A549 (cell line): ENCODE results near the gene ITIH4. TPM values are rescaled to one million over a fixed set of nuclear protein-coding genes. Genes with fewer than 3 reads are reported as not detected.

Experiments used
- ATAC-seq, 2 experiments: fragments of 200-7000 bp in 1 of 2; fragments of >200 bp in 1 of 2; cut with Nextera tagmentation in 1 of 2; cut with Tn5 transposase in 1 of 2; 3 replicates each; pipeline versions ENCODE4 v1.8.0 to v1.9.1; 2018 to 2020; ENCODE audit warnings: mild to moderate bottlenecking in 1 of 2, moderate library complexity in 1 of 2
- CTCF ChIA-PET: fragments of 300-600 bp; sonication (Branson Sonifier 250); formaldehyde crosslinking; extraction: SDS; loops from one replicate; lab custom pipeline; 2021; ENCODE audit warnings: antibody characterized with exemption, inconsistent platforms; lab: Yijun Ruan, JAX
- POLR2A ChIA-PET: fragments of 350-600 bp; formaldehyde crosslinking; extraction: SDS; loops from one replicate; lab custom pipeline; 2021; ENCODE audit warnings: antibody characterized with exemption, inconsistent platforms; lab: Yijun Ruan, JAX
- DNase-seq, 2 experiments: peaks; one replicate each; pipeline versions ENCODE4 v3.0.0 to v3.0.0-alpha.2; 2011 to 2016; ENCODE audit warnings: low read depth in 1 of 2, low spot score in 1 of 2
- FAIRE-seq: peaks from 2 replicates; lab custom pipeline; 2011; peaks lifted over from hg19 to GRCh38; lab: Jason Lieb, UNC
- H3K27ac ChIP-seq, 2 experiments: fragments of >200 bp; sonication (Bioruptor Twin); formaldehyde crosslinking; 3 replicates each; pipeline ENCODE4 v1.5.1; 2016 to 2017
- H3K4me1 ChIP-seq: fragments of >200 bp; sonication (Bioruptor Twin); formaldehyde crosslinking; 3 replicates; pipeline ENCODE4 v1.6.1; 2016
- H3K4me2 ChIP-seq: fragments of >200 bp; sonication (Bioruptor Twin); formaldehyde crosslinking; 3 replicates; pipeline ENCODE4 v1.6.1; 2016
- H3K4me3 ChIP-seq: fragments of >200 bp; sonication (Bioruptor Twin); formaldehyde crosslinking; 3 replicates; pipeline ENCODE4 v1.5.1; 2016
- H3K9me3 ChIP-seq: fragments of >200 bp; sonication (Bioruptor Twin); formaldehyde crosslinking; 3 replicates; pipeline ENCODE4 v1.6.1; 2016
- BHLHE40 ChIP-seq: IDR thresholded peaks from 2 replicates; pipeline ENCODE4 v1.6.1; 2012; ENCODE audit warnings: low read depth, low read length, inconsistent platforms
- CBX8 ChIP-seq: fragments of 200-600 bp; sonication (generic); IDR thresholded peaks from 2 replicates; pipeline ENCODE4 v1.6.1; 2016
- CEBPB ChIP-seq, 2 experiments: fragments of >200 bp in 1 of 2; sonication (Bioruptor Twin) in 1 of 2; formaldehyde crosslinking in 1 of 2; IDR thresholded peaks; 2 replicates each; pipeline ENCODE4 v1.6.1; 2012 to 2016
- CHD4 ChIP-seq: fragments of 200-600 bp; sonication (generic); IDR thresholded peaks from 2 replicates; pipeline ENCODE4 v1.6.1; 2016; ENCODE audit warnings: antibody characterized with exemption, mild to moderate bottlenecking, borderline replicate concordance
- EP300 ChIP-seq, 2 experiments: fragments of >200 bp; sonication (Bioruptor Twin); formaldehyde crosslinking; IDR thresholded peaks; 2 replicates in 1 of 2; 3 replicates in 1 of 2; pipeline ENCODE4 v1.6.1; 2016 to 2017
- ESRRA ChIP-seq: fragments of 150-350 bp; IDR thresholded peaks from 2 replicates; pipeline ENCODE4 v1.6.1; 2014; ENCODE audit warnings: mild to moderate bottlenecking, low read length, borderline replicate concordance
- FOSB ChIP-seq: fragments of 250-450 bp; sonication (Bioruptor Pico); IDR thresholded peaks from 2 replicates; pipeline ENCODE4 v1.5.0; 2020; ENCODE audit warnings: mild to moderate bottlenecking, moderate library complexity
- GATA3 ChIP-seq: IDR thresholded peaks from 2 replicates; pipeline ENCODE4 v1.6.1; 2012; ENCODE audit warnings: borderline replicate concordance
- HDAC2 ChIP-seq: fragments of 200-600 bp; sonication (generic); IDR thresholded peaks from 2 replicates; pipeline ENCODE4 v1.6.1; 2016
- HOXA7 ChIP-seq: fragments of 250-450 bp; sonication (Bioruptor Pico); IDR thresholded peaks from 2 replicates; pipeline ENCODE4 v1.5.0; 2020; ENCODE audit warnings: mild to moderate bottlenecking, moderate library complexity
- HOXB5 ChIP-seq: fragments of 250-450 bp; sonication (Bioruptor Pico); IDR thresholded peaks from 2 replicates; pipeline ENCODE4 v1.5.0; 2020; ENCODE audit warnings: mild to moderate bottlenecking, moderate library complexity
- JUN ChIP-seq, 2 experiments: fragments of >200 bp; sonication (Bioruptor Twin); formaldehyde crosslinking; IDR thresholded peaks; 2 replicates in 1 of 2; 3 replicates in 1 of 2; pipeline ENCODE4 v1.6.1; 2016 to 2017
- MAFK ChIP-seq: fragments of 450-650 bp; IDR thresholded peaks from 2 replicates; pipeline ENCODE4 v1.6.1; 2014; ENCODE audit not compliant: partially characterized antibody
- MAZ ChIP-seq: fragments of 150-350 bp; IDR thresholded peaks from 2 replicates; pipeline ENCODE4 v1.6.1; 2014; ENCODE audit warnings: antibody characterized with exemption, low read depth, low read length, borderline replicate concordance
- NFE2L2 ChIP-seq: fragments of 150-350 bp; conservative IDR thresholded peaks from 2 replicates; pipeline ENCODE4 v1.6.1; 2014; ENCODE audit warnings: low read length
- NR3C1 ChIP-seq: fragments of >200 bp; sonication (Bioruptor Twin); formaldehyde crosslinking; IDR thresholded peaks from 3 replicates; pipeline ENCODE4 v1.6.1; 2017
- PHF8 ChIP-seq: fragments of 200-600 bp; sonication (generic); IDR thresholded peaks from 2 replicates; pipeline ENCODE4 v1.6.1; 2016; ENCODE audit warnings: low read depth, mild to moderate bottlenecking, antibody characterized with exemption, moderate library complexity, borderline replicate concordance
- POLR2AphosphoS2 ChIP-seq: conservative IDR thresholded peaks from 2 replicates; pipeline ENCODE4 v1.6.1; 2012; ENCODE audit warnings: low read length, improper control_type of control experiment, inconsistent platforms
- RAD21 ChIP-seq, 2 experiments: fragments of >200 bp in 1 of 2; sonication (Bioruptor Twin) in 1 of 2; formaldehyde crosslinking in 1 of 2; IDR thresholded peaks in 1 of 2; conservative IDR thresholded peaks in 1 of 2; 2 replicates in 1 of 2; 3 replicates in 1 of 2; pipeline ENCODE4 v1.6.1; 2012 to 2018; ENCODE audit warnings: inconsistent platforms in 1 of 2
- RARB ChIP-seq: fragments of 250-450 bp; sonication (Bioruptor Pico); IDR thresholded peaks from 2 replicates; pipeline ENCODE4 v1.8.0; 2021; ENCODE audit warnings: mild to moderate bottlenecking, moderate library complexity
- RFX5 ChIP-seq: fragments of 450-650 bp; IDR thresholded peaks from 2 replicates; pipeline ENCODE4 v1.7.1; 2014; ENCODE audit warnings: antibody characterized with exemption, mild to moderate bottlenecking, moderate library complexity
- SMC3 ChIP-seq: fragments of >200 bp; sonication (Bioruptor Twin); formaldehyde crosslinking; IDR thresholded peaks from 3 replicates; pipeline ENCODE4 v1.6.1; 2018; ENCODE audit warnings: inconsistent platforms
- TFCP2L1 ChIP-seq: fragments of 250-450 bp; sonication (Bioruptor Pico); IDR thresholded peaks from 2 replicates; pipeline ENCODE4 v1.5.0; 2021; ENCODE audit warnings: mild to moderate bottlenecking
- WGBS: methylation state at CpG from one replicate; pipeline ENCODE4 v1.1.6; 2017; ENCODE audit errors: missing lambda C conversion rate; 5-methylcytosine and 5-hydroxymethylcytosine counted together
- polyA plus RNA-seq, 4 experiments: library from polyadenylated mRNA; depleted of rRNA in 3 of 4; stranded (reverse); fragments of >200 nt; fragmentation: RNase III in 1 of 4; extraction: RNeasy Plus Mini Kit Qiagen cat#74134 plus additional on column Dnase treatment in 1 of 4; gene quantifications; 2 replicates in 3 of 4; 3 replicates in 1 of 4; pipeline ENCODE4 v1.2.3, GENCODE V29; 2011 to 2017
- TF ChIP-seq, protein P1 (sequence below): fragments of >200 bp; sonication (Bioruptor Twin); formaldehyde crosslinking; IDR thresholded peaks from 2 replicates; pipeline ENCODE4 v1.6.1; 2016
- TF ChIP-seq, protein P2 (sequence below): fragments of 150-350 bp; IDR thresholded peaks from 2 replicates; pipeline ENCODE4 v1.6.1; 2014; ENCODE audit warnings: low read depth, mild to moderate bottlenecking, low read length
- TF ChIP-seq, protein P3 (sequence below): IDR thresholded peaks from 2 replicates; pipeline ENCODE4 v1.6.1; 2012; ENCODE audit warnings: low read depth, borderline replicate concordance
- TF ChIP-seq, protein P4 (sequence below): fragments of 250-450 bp; sonication (Bioruptor Pico); IDR thresholded peaks from 2 replicates; pipeline ENCODE4 v1.5.0; 2021; ENCODE audit warnings: mild to moderate bottlenecking, moderate library complexity, borderline replicate concordance
- TF ChIP-seq, protein P5 (sequence below): IDR thresholded peaks from 2 replicates; pipeline ENCODE4 v1.6.1; 2012

Gene ITIH4
- polyA plus RNA-seq, 2 of the 4 experiments (the other 2 are of a cell fraction) = 0.88 to 0.89 TPM

DNA sequence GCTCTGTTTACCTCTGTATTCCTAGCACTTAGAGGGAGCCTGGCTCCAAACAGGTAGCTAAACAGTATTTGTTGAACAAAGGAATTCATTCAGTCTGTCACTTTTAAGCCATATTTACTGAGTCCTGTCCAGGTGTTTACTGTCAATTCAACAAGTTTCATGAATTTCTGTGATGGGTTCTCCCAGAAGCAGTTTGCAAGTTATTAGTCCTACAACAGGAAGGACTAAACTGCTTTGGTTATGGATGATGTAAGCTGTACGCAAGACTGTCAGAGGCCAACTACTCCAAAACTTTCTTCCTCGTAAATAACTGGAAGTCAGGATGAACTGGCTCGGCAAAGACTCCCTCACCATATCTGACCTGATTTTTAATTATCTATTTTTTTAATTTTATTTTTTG is 41.8 kb upstream of the ITIH4 start:
- H3K4me2 ChIP-seq = no peak overlapping the region; the same call in 2 of the 3 replicates
- TF ChIP-seq TFCP2L1 (CRISPR knock-in tag) (no peak), JUN (IDR thresholded peaks at IDR 0.05) (no peak), CEBPB (IDR thresholded peaks at IDR 0.05) (no peak), CBX8 (no peak), HOXB5 (no peak), BHLHE40 (no peak), NFE2L2 (no peak), RARB (CRISPR knock-in tag) (no peak)
- TF ChIP-seq, protein P1, sequence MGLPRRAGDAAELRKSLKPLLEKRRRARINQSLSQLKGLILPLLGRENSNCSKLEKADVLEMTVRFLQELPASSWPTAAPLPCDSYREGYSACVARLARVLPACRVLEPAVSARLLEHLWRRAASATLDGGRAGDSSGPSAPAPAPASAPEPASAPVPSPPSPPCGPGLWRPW = no peak
- peak overlapping the region; percentile 23 to 35; a peak in 2 of 6 replicates for H3K27ac ChIP-seq
- DNase-seq (no peak), ATAC-seq (no peak), FAIRE-seq (no peak)
- H3K4me1 ChIP-seq = peaks cover 9% of the 10 kb centered on the region
- ChIA-PET POLR2A (no interaction called here), CTCF (no interaction called here)
- no peaks in the 10 kb centered on the region for H3K9me3 ChIP-seq
- WGBS = 96% methylated on average over 3 of the region's 3 CpGs
- no peak overlapping the region for H3K4me3 ChIP-seq

DNA sequence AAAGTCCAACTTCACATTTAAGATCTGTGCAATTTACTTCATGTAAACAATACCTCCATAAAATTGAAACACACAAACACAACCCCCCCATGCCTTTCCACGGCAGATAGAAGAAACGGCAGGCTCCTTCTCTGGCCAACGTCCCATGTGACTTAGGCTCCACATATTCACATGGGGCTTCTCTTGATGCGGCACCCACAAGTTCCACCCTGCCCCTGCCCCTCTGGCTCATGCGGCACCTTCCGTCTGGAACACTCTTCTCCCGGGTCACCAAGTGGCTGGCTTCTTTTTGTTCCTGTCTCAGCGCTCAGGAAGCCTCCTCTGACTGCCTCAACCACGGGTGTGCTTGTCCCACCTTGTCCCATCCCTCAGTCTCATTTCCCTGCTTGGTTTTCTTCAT is 41.3 kb upstream of the ITIH4 start:
- Histone ChIP-seq H3K27ac (peak overlapping the region; percentile 23 to 35; a peak in 2 of 6 replicates), H3K4me2 (no peak overlapping the region), H3K9me3 (no peaks in the 10 kb centered on the region), H3K4me1 (peaks cover 9% of the 10 kb centered on the region), H3K4me3 (no peak overlapping the region)
- ATAC-seq = no peak
- WGBS = 77% methylated on average over 9 of the region's 9 CpGs
- ChIA-PET CTCF (interaction anchor here (1.7 kb wide), 1 partner anchor 11 kb away, joined by 3 read pairs; no protein-coding TSS in a partner anchor), POLR2A (interaction anchor here (0.6 kb wide), 1 partner anchor 281 kb away, joined by 6 read pairs; no protein-coding TSS in a partner anchor)
- TF ChIP-seq CEBPB (IDR thresholded peaks at IDR 0.05) (no peak), SMC3 (no peak), RAD21 (conservative IDR thresholded peaks at IDR 0.05 in 1 of 2, IDR thresholded peaks at IDR 0.05 in 1 of 2) (no peak), MAFK (no peak), HOXB5 (no peak), TFCP2L1 (CRISPR knock-in tag) (no peak), BHLHE40 (no peak), HDAC2 (no peak), ESRRA (no peak), POLR2AphosphoS2 (no peak)
- TF ChIP-seq, protein P2, sequence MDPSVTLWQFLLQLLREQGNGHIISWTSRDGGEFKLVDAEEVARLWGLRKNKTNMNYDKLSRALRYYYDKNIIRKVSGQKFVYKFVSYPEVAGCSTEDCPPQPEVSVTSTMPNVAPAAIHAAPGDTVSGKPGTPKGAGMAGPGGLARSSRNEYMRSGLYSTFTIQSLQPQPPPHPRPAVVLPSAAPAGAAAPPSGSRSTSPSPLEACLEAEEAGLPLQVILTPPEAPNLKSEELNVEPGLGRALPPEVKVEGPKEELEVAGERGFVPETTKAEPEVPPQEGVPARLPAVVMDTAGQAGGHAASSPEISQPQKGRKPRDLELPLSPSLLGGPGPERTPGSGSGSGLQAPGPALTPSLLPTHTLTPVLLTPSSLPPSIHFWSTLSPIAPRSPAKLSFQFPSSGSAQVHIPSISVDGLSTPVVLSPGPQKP = no peak
- TF ChIP-seq, protein P3, sequence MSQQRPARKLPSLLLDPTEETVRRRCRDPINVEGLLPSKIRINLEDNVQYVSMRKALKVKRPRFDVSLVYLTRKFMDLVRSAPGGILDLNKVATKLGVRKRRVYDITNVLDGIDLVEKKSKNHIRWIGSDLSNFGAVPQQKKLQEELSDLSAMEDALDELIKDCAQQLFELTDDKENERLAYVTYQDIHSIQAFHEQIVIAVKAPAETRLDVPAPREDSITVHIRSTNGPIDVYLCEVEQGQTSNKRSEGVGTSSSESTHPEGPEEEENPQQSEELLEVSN = no peak
- no peak for FAIRE-seq
- DNase-seq = no peak

DNA sequence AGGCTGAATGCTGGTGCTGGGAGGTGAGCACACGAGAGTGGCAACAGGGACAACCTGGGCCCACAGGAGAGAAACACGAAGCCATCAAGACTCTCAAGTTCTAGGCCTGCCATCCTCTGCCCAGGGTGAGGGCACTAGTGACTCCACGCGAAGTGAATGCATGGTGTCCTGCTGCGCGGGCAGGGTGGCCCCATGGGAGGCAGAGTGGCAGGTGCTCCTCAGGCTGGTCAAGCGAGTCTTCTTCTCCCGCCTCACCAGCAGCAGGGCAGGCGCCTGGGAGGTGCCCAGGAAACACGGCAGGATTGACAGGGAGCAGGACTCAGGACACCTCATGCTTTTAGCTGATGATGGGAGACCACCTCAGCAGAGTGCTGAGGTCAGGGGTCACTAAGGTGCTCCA is 40.0 kb upstream of the ITIH4 start:
- CTCF ChIA-PET = interaction anchor here (1.7 kb wide), 1 partner anchor 10 kb away, joined by 3 read pairs; no protein-coding TSS in a partner anchor
- no peak overlapping the region for H3K4me2 ChIP-seq
- no peak for ATAC-seq
- TF ChIP-seq, protein P2 = no peak
- TF ChIP-seq MAZ (no peak), CEBPB (IDR thresholded peaks at IDR 0.05) (no peak), ESRRA (no peak), CBX8 (no peak), MAFK (no peak), FOSB (CRISPR knock-in tag) (no peak), RFX5 (no peak), HOXA7 (CRISPR knock-in tag) (no peak), CHD4 (no peak), BHLHE40 (no peak), GATA3 (no peak), EP300 (IDR thresholded peaks at IDR 0.05) (no peak), POLR2AphosphoS2 (no peak), PHF8 (no peak), HDAC2 (no peak), NR3C1 (no peak)
- TF ChIP-seq, protein P4, sequence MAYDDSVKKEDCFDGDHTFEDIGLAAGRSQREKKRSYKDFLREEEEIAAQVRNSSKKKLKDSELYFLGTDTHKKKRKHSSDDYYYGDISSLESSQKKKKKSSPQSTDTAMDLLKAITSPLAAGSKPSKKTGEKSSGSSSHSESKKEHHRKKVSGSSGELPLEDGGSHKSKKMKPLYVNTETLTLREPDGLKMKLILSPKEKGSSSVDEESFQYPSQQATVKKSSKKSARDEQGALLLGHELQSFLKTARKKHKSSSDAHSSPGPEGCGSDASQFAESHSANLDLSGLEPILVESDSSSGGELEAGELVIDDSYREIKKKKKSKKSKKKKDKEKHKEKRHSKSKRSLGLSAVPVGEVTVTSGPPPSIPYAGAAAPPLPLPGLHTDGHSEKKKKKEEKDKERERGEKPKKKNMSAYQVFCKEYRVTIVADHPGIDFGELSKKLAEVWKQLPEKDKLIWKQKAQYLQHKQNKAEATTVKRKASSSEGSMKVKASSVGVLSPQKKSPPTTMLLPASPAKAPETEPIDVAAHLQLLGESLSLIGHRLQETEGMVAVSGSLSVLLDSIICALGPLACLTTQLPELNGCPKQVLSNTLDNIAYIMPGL (CRISPR knock-in tag) = no peak
- TF ChIP-seq, protein P5, sequence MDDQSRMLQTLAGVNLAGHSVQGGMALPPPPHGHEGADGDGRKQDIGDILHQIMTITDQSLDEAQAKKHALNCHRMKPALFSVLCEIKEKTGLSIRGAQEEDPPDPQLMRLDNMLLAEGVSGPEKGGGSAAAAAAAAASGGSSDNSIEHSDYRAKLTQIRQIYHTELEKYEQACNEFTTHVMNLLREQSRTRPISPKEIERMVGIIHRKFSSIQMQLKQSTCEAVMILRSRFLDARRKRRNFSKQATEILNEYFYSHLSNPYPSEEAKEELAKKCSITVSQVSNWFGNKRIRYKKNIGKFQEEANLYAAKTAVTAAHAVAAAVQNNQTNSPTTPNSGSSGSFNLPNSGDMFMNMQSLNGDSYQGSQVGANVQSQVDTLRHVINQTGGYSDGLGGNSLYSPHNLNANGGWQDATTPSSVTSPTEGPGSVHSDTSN = no peak
- TF ChIP-seq, all 56 proteins: peak for 0
- FAIRE-seq (no peak), DNase-seq (no peak)
- H3K9me3 ChIP-seq = no peaks in the 10 kb centered on the region
- POLR2A ChIA-PET = no interaction called here
- no peak overlapping the region for H3K4me3 ChIP-seq
- 94% methylated on average over 10 of the region's 10 CpGs for WGBS
- H3K4me1 ChIP-seq = peaks cover 9% of the 10 kb centered on the region
- no peak overlapping the region for H3K27ac ChIP-seq
